ENCODE measurements around the gene CDC42EP4. TPM values are rescaled to one million over a fixed set of nuclear protein-coding genes. Genes with fewer than 3 reads are reported as not detected.

The CDC42EP4 gene
- total and polyA plus RNA-seq, 4 donors = 15.7 to 31.0 (median 28.0) TPM

DNA sequence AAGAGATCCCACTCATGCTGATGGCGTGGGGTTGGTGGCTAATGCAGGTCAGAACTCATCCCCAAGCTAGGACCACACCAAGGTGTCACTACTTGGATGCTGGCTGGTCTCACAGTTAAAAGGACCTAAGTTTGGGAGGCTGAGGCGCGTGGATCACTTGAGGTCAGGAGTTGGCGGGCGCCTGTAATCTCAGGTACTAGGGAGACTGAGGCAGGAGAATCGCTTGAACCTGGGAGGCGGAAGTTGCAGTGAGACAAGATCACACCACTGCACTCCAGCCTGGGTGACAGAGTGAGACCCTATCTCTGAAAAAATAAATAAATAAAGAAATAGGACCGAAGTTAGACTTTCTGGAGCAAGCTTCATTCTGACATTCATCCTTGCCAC is 6.6 kb upstream of the CDC42EP4 start:
- H3K9me3 ChIP-seq (ENCODE audit: control insufficient read depth in 4 of 4, low read length in 3 of 4) = no peaks in the 10 kb centered on the region
- no peak overlapping the region for H3K9ac ChIP-seq (ENCODE audit: low read depth in 1 of 2, low read length in 2 of 2)
- H3K36me3 ChIP-seq (ENCODE audit: control insufficient read depth in 4 of 4, insufficient read depth in 3 of 4, low read depth in 1 of 4, low read length in 3 of 4) = no peaks in the 10 kb centered on the region
- no peaks in the 10 kb centered on the region for H3K4me1 ChIP-seq (ENCODE audit: control insufficient read depth in 4 of 4, insufficient read depth in 4 of 4, low read length in 3 of 4)
- 95% methylated on average over 8 of the region's 8 CpGs for WGBS
- DNase-seq (ENCODE audit: low spot score) = no peak
- H3K4me3 ChIP-seq (ENCODE audit: low read depth in 1 of 3, low read length in 3 of 3) = no peak overlapping the region
- no peak overlapping the region for H3K27ac ChIP-seq (ENCODE audit: low read depth in 1 of 2, low read length in 2 of 2)
- no peak for TF ChIP-seq GABPA (IDR thresholded peaks at IDR 0.05 in 1 of 2, conservative IDR thresholded peaks at IDR 0.05 in 1 of 2)
- TF ChIP-seq EGR1 (IDR thresholded peaks at IDR 0.05; ENCODE audit: low read depth in 2 of 2) = no peak
- TF ChIP-seq YY1 (IDR thresholded peaks at IDR 0.05) = no peak
- TF ChIP-seq RAD21 (IDR thresholded peaks at IDR 0.05) = no peak
- TF ChIP-seq, protein P1, sequence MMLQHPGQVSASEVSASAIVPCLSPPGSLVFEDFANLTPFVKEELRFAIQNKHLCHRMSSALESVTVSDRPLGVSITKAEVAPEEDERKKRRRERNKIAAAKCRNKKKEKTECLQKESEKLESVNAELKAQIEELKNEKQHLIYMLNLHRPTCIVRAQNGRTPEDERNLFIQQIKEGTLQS (IDR thresholded peaks at IDR 0.05) = no peak
- no peak for TF ChIP-seq RXRA (IDR thresholded peaks at IDR 0.05)
- TF ChIP-seq, protein P2, sequence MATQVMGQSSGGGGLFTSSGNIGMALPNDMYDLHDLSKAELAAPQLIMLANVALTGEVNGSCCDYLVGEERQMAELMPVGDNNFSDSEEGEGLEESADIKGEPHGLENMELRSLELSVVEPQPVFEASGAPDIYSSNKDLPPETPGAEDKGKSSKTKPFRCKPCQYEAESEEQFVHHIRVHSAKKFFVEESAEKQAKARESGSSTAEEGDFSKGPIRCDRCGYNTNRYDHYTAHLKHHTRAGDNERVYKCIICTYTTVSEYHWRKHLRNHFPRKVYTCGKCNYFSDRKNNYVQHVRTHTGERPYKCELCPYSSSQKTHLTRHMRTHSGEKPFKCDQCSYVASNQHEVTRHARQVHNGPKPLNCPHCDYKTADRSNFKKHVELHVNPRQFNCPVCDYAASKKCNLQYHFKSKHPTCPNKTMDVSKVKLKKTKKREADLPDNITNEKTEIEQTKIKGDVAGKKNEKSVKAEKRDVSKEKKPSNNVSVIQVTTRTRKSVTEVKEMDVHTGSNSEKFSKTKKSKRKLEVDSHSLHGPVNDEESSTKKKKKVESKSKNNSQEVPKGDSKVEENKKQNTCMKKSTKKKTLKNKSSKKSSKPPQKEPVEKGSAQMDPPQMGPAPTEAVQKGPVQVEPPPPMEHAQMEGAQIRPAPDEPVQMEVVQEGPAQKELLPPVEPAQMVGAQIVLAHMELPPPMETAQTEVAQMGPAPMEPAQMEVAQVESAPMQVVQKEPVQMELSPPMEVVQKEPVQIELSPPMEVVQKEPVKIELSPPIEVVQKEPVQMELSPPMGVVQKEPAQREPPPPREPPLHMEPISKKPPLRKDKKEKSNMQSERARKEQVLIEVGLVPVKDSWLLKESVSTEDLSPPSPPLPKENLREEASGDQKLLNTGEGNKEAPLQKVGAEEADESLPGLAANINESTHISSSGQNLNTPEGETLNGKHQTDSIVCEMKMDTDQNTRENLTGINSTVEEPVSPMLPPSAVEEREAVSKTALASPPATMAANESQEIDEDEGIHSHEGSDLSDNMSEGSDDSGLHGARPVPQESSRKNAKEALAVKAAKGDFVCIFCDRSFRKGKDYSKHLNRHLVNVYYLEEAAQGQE (IDR thresholded peaks at IDR 0.05) = no peak
- no peak for TF ChIP-seq FOXA2 (IDR thresholded peaks at IDR 0.05)
- TF ChIP-seq NR2F2 (IDR thresholded peaks at IDR 0.05) = no peak
- H3K27me3 ChIP-seq (ENCODE audit: control insufficient read depth in 4 of 4, insufficient read depth in 4 of 4, low read length in 3 of 4) = no peaks in the 10 kb centered on the region

DNA sequence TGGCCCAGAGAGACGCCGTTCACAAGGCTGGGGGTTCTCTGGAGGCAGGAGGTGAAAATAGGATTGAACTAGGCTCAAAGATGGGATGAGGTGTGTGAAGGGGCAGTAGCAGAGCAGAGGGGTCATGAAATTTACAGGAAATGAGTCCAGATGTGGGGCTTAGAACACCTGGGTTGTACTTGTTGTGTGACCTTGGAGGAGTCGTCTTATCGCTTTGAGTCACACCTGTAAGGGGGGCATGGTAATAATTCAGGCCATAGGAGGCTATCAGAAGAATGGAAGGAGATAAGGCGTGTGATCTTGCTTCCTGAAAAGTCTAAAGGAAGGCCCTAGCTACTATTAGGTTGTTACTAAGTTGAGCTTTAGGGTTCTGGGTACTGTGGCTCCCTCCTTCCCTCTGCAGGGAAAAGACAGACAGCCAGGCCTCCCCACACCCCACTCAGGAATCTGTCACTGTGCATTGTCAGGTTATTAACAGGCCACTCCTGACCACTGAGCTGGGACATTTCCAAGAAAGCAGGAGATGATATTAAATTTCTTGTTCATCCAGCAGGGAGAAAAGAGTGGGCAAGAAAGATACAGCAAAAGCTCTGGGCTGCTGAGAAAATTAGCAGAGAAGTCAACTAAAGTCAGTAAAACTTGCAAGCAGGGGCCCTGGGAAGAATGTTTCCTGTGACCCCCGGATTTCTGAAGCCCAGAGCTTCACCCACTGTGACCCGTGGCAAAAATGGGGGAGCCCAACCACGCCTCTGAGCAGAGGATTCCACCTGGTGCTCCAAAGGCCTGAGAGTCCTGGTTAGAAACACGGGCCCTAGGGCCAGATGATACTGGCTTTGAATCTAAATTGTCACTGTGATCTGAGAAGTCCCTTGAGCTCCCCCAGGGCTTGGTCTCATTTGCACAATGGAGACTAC is 6.0 kb upstream of the CDC42EP4 start:
- Histone ChIP-seq H3K27me3 (ENCODE audit: control insufficient read depth in 4 of 4, insufficient read depth in 4 of 4, low read length in 3 of 4) (no peaks in the 10 kb centered on the region), H3K27ac (ENCODE audit: low read depth in 1 of 2, low read length in 2 of 2) (no peak overlapping the region), H3K4me1 (ENCODE audit: control insufficient read depth in 4 of 4, insufficient read depth in 4 of 4, low read length in 3 of 4) (peaks cover 0 to under 1% (median 0%) of the 10 kb centered on the region in 4 donors), H3K9ac (ENCODE audit: low read depth in 1 of 2, low read length in 2 of 2) (no peak overlapping the region), H3K36me3 (ENCODE audit: control insufficient read depth in 4 of 4, insufficient read depth in 3 of 4, low read depth in 1 of 4, low read length in 3 of 4) (no peaks in the 10 kb centered on the region), H3K4me3 (ENCODE audit: low read depth in 1 of 3, low read length in 3 of 3) (no peak overlapping the region), H3K9me3 (ENCODE audit: control insufficient read depth in 4 of 4, low read length in 3 of 4) (no peaks in the 10 kb centered on the region)
- TF ChIP-seq FOXA1 (IDR thresholded peaks at IDR 0.05) = no peak
- TF ChIP-seq JUND (IDR thresholded peaks at IDR 0.05) = no peak
- no peak for TF ChIP-seq YY1 (IDR thresholded peaks at IDR 0.05)
- TF ChIP-seq FOXA2 (IDR thresholded peaks at IDR 0.05) = no peak
- TF ChIP-seq RXRA (IDR thresholded peaks at IDR 0.05) = no peak
- TF ChIP-seq RAD21 (IDR thresholded peaks at IDR 0.05) = no peak
- no peak for TF ChIP-seq SP1 (IDR thresholded peaks at IDR 0.05)
- TF ChIP-seq HNF4A (conservative IDR thresholded peaks at IDR 0.05) = no peak
- TF ChIP-seq, protein P1 (IDR thresholded peaks at IDR 0.05) = no peak
- no peak for TF ChIP-seq HNF4G (IDR thresholded peaks at IDR 0.05)
- no peak for TF ChIP-seq GABPA (IDR thresholded peaks at IDR 0.05 in 1 of 2, conservative IDR thresholded peaks at IDR 0.05 in 1 of 2)
- TF ChIP-seq, protein P3, sequence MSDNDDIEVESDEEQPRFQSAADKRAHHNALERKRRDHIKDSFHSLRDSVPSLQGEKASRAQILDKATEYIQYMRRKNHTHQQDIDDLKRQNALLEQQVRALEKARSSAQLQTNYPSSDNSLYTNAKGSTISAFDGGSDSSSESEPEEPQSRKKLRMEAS (IDR thresholded peaks at IDR 0.05) = no peak
- DNase-seq (ENCODE audit: low spot score) = no peak
- WGBS = 89% methylated on average over 9 of the region's 9 CpGs
